HCT116 (cell line): ENCODE results near the gene PPP3CB. TPM values are rescaled to one million over a fixed set of nuclear protein-coding genes. Genes with fewer than 3 reads are reported as not detected.

Source experiments
- ATAC-seq: fragments of 200-7000 bp; cut with Tn5 transposase; 2 replicates; pipeline ENCODE4 v1.9.1; 2020; ENCODE audit warnings: mild to moderate bottlenecking, moderate library complexity
- BruUV-seq: library from RNA; stranded (reverse); fragments of 400-500 nt; replicated peaks from 2 replicates; lab custom pipeline; 2021; lab: Mats Ljungman, UMichigan
- CTCF ChIA-PET: fragments of 300-600 bp; sonication (Branson Sonifier 250); formaldehyde crosslinking; loops from one replicate; lab custom pipeline; 2021; ENCODE audit warnings: antibody characterized with exemption; lab: Charles Lee
- POLR2A ChIA-PET: fragments of 300-600, 350-600 bp; sonication (Branson Sonifier 250); formaldehyde crosslinking; loops from one replicate; lab custom pipeline; 2021; ENCODE audit warnings: antibody characterized with exemption; lab: Charles Lee
- RAD21 ChIA-PET, 2 experiments: fragments of 300-600 bp; sonication (Branson Sonifier 250); formaldehyde crosslinking; loops; one replicate each; lab custom pipeline; 2023; ENCODE audit warnings: low total read pairs in 2 of 2; ENCODE audit not compliant: uncharacterized antibody in 2 of 2, unreplicated experiment in 2 of 2, low non-redundant PET in 1 of 2; lab: Charles Lee
- DNase-seq: peaks from one replicate; pipeline ENCODE4 v3.0.0-alpha.2; 2010; ENCODE audit warnings: low read depth, low spot score
- H2AFZ ChIP-seq: fragments of 200-600 bp; shearing (Covaris generic), sonication (generic); 2 replicates; pipeline ENCODE4 v1.6.1; 2017; ENCODE audit warnings: low read depth, mixed run types, mixed read lengths, antibody characterized with exemption, low read length; ENCODE audit not compliant: poor library complexity, severe bottlenecking
- H3K27ac ChIP-seq: 2 replicates; pipeline ENCODE4 v1.5.1; 2012; ENCODE audit warnings: low read depth, low read length
- H3K27me3 ChIP-seq: fragments of 200-600 bp; sonication (generic); 2 replicates; pipeline ENCODE4 v1.6.1; 2016; ENCODE audit warnings: mixed run types, low read length, mixed read lengths; ENCODE audit not compliant: insufficient read depth
- H3K36me3 ChIP-seq, 2 experiments: fragments of 200-500 bp in 1 of 2; fragments of 200-600 bp in 1 of 2; sonication (Bioruptor generic) in 1 of 2; sonication (generic) in 1 of 2; 2 replicates each; pipeline versions ENCODE4 v1.5.1 to v1.6.1; 2014 to 2016; ENCODE audit warnings: low read length in 2 of 2, inconsistent platforms in 1 of 2, mixed read lengths in 1 of 2, mixed run types in 1 of 2; ENCODE audit not compliant: insufficient read depth in 2 of 2, control insufficient read depth in 1 of 2
- H3K4me1 ChIP-seq, 2 experiments: fragments of 200-600 bp in 1 of 2; sonication (generic) in 1 of 2; 2 replicates each; pipeline versions ENCODE4 v1.5.1 to v1.6.1; 2012 to 2017; ENCODE audit warnings: low read length in 2 of 2, inconsistent platforms in 1 of 2, mild to moderate bottlenecking in 1 of 2, mixed read lengths in 1 of 2, mixed run types in 1 of 2, moderate library complexity in 1 of 2; ENCODE audit not compliant: insufficient read depth in 2 of 2, control insufficient read depth in 1 of 2
- H3K4me2 ChIP-seq: fragments of 200-600 bp; sonication (generic); 2 replicates; pipeline ENCODE4 v1.6.1; 2017; ENCODE audit warnings: mixed run types, low read length, mixed read lengths
- H3K4me3 ChIP-seq, 2 experiments: fragments of 200-600 bp in 1 of 2; sonication (generic) in 1 of 2; replicated peaks in 1 of 2; 2 replicates each; pipeline ENCODE4 v1.5.1; 2011 to 2016; ENCODE audit warnings: low read length in 2 of 2, control low read depth in 1 of 2, low read depth in 1 of 2, mild to moderate bottlenecking in 1 of 2, mixed read lengths in 1 of 2, mixed run types in 1 of 2
- H3K79me2 ChIP-seq: fragments of 200-600 bp; sonication (generic); 2 replicates; pipeline ENCODE4 v1.6.1; 2017; ENCODE audit warnings: mild to moderate bottlenecking, mixed run types, low read length, moderate library complexity, mixed read lengths; ENCODE audit not compliant: insufficient read depth
- H3K9ac ChIP-seq: fragments of 200-600 bp; sonication (generic); 2 replicates; pipeline ENCODE4 v1.6.1; 2016; ENCODE audit warnings: low read length, mixed read lengths
- H3K9me2 ChIP-seq: fragments of 200-600 bp; sonication (generic), shearing (Covaris generic); 2 replicates; pipeline ENCODE4 v1.6.1; 2017; ENCODE audit warnings: mixed run types, mild to moderate bottlenecking, moderate library complexity; ENCODE audit not compliant: insufficient read depth
- H3K9me3 ChIP-seq, 2 experiments: fragments of 200-500 bp in 1 of 2; fragments of 200-600 bp in 1 of 2; sonication (Bioruptor generic) in 1 of 2; sonication (generic) in 1 of 2; 2 replicates each; pipeline ENCODE4 v1.6.1; 2014 to 2017; ENCODE audit warnings: low read length in 2 of 2, mixed read lengths in 2 of 2, inconsistent platforms in 1 of 2, low read depth in 1 of 2, mild to moderate bottlenecking in 1 of 2, mixed run types in 1 of 2, moderate library complexity in 1 of 2; ENCODE audit not compliant: control insufficient read depth in 1 of 2, insufficient read depth in 1 of 2
- H4K20me1 ChIP-seq: fragments of 200-600 bp; sonication (generic), shearing (Covaris generic); 2 replicates; pipeline ENCODE4 v1.6.1; 2017; ENCODE audit warnings: mixed run types, mild to moderate bottlenecking, moderate library complexity; ENCODE audit not compliant: insufficient read depth
- ATF3 ChIP-seq: IDR thresholded peaks from 2 replicates; pipeline ENCODE4 v1.6.1; 2012
- CBX3 ChIP-seq: IDR thresholded peaks from 2 replicates; pipeline ENCODE4 v1.6.1; 2012; ENCODE audit warnings: low read depth
- CEBPB ChIP-seq: IDR thresholded peaks from 2 replicates; pipeline ENCODE4 v1.6.1; 2012; ENCODE audit warnings: low read depth
- CTCF ChIP-seq, 3 experiments: fragments of 200-600 bp in 1 of 3; sonication (generic) in 1 of 3; IDR thresholded peaks in 2 of 3; conservative IDR thresholded peaks in 1 of 3; 2 replicates each; pipeline ENCODE4 v1.5.1; 2012 to 2017; ENCODE audit warnings: low read depth in 2 of 3, low read length in 2 of 3, antibody characterized with exemption in 1 of 3, borderline replicate concordance in 1 of 3, control low read depth in 1 of 3, mild to moderate bottlenecking in 1 of 3, mixed read lengths in 1 of 3, mixed run types in 1 of 3, moderate library complexity in 1 of 3; ENCODE audit not compliant: insufficient read depth in 1 of 3
- EGR1 ChIP-seq: IDR thresholded peaks from 2 replicates; pipeline ENCODE4 v1.6.1; 2012; ENCODE audit warnings: low read depth
- ELF1 ChIP-seq: IDR thresholded peaks from 2 replicates; pipeline ENCODE4 v1.6.1; 2012; ENCODE audit warnings: low read depth, borderline replicate concordance
- EZH2phosphoT487 ChIP-seq: fragments of 200-600 bp; IDR thresholded peaks from 2 replicates; pipeline ENCODE4 v1.6.1; 2018; ENCODE audit warnings: antibody characterized with exemption, borderline replicate concordance
- FOSL1 ChIP-seq: IDR thresholded peaks from 2 replicates; pipeline ENCODE4 v1.6.1; 2012; ENCODE audit warnings: low read depth
- JUND ChIP-seq: IDR thresholded peaks from 2 replicates; pipeline ENCODE4 v1.6.1; 2012
- MAX ChIP-seq: IDR thresholded peaks from 2 replicates; pipeline ENCODE4 v1.6.1; 2012
- POLR2A ChIP-seq: IDR thresholded peaks from 2 replicates; pipeline ENCODE4 v1.7.0; 2011; ENCODE audit warnings: borderline replicate concordance; ENCODE audit not compliant: insufficient read depth, insufficient read length; ENCODE audit errors: extremely low read depth
- POLR2AphosphoS5 ChIP-seq: IDR thresholded peaks from 2 replicates; pipeline ENCODE4 v1.6.1; 2011; ENCODE audit warnings: mild to moderate bottlenecking, low read depth, low read length, moderate library complexity
- RAD21 ChIP-seq: IDR thresholded peaks from 2 replicates; pipeline ENCODE4 v1.6.1; 2012; ENCODE audit warnings: low read depth, mild to moderate bottlenecking
- SIN3A ChIP-seq: IDR thresholded peaks from 2 replicates; pipeline ENCODE4 v1.6.1; 2012; ENCODE audit warnings: low read depth
- SP1 ChIP-seq: IDR thresholded peaks from 2 replicates; pipeline ENCODE4 v1.6.1; 2012; ENCODE audit warnings: low read depth
- SRF ChIP-seq: IDR thresholded peaks from 2 replicates; pipeline ENCODE4 v1.6.1; 2012; ENCODE audit warnings: low read depth
- YY1 ChIP-seq: IDR thresholded peaks from 2 replicates; pipeline ENCODE4 v1.6.1; 2011; ENCODE audit warnings: low read length, low read depth, moderate library complexity, mild to moderate bottlenecking; ENCODE audit not compliant: insufficient replicate concordance; ENCODE audit errors: extremely low read depth
- ZBTB33 ChIP-seq: IDR thresholded peaks from 2 replicates; pipeline ENCODE4 v1.6.1; 2011; ENCODE audit warnings: mild to moderate bottlenecking, low read length, moderate library complexity; ENCODE audit not compliant: insufficient replicate concordance; ENCODE audit errors: extremely low read depth
- ZFX ChIP-seq: fragments of 450-650 bp; IDR thresholded peaks from 2 replicates; pipeline ENCODE4 v1.6.1; 2017
- ZNF274 ChIP-seq: fragments of 200-500 bp; sonication (Bioruptor generic); IDR thresholded peaks from 2 replicates; pipeline ENCODE4 v1.6.1; 2014; ENCODE audit warnings: mild to moderate bottlenecking, low read depth, low read length, inconsistent platforms
- intact Hi-C: fragments of 100-400 bp; cut with micrococcal nuclease; formaldehyde crosslinking; loops from 2 replicates; pipeline ENCODE4 v1.10.0; 2022
- total RNA-seq: library from RNA; stranded (reverse); gene quantifications from one replicate; pipeline ENCODE4 v1.2.1, GENCODE V29; 2021; ENCODE audit not compliant: unreplicated experiment

The PPP3CB gene
- total RNA-seq, 1 experiment from 2014 or later: 32.0 TPM

GRCh38 chr10:73471226-73471625, 24.6 kb downstream of the PPP3CB start:
- POLR2A ChIA-PET: no interaction called here

More at GRCh38 chr10:73471226-73471625, 24.6 kb downstream of the PPP3CB start:
- TF ChIP-seq CTCF (IDR thresholded peaks at IDR 0.05 in 2 of 3, conservative IDR thresholded peaks at IDR 0.05 in 1 of 3; ENCODE audit: borderline replicate concordance in 1 of 3, insufficient read depth in 1 of 3, low read depth in 2 of 3, low read length in 2 of 3): no peak
- TF ChIP-seq YY1: no peak
- TF ChIP-seq ZFX: no peak
- no peak for TF ChIP-seq SIN3A
- no peak for TF ChIP-seq EZH2phosphoT487
- no peak for TF ChIP-seq RAD21
- no peak for TF ChIP-seq POLR2AphosphoS5
- no peak for TF ChIP-seq ZNF274
- no peak for TF ChIP-seq JUND
- TF ChIP-seq POLR2A: no peak
- no peak for TF ChIP-seq ZBTB33
- TF ChIP-seq SRF: no peak
- no peak for TF ChIP-seq CEBPB
- TF ChIP-seq EGR1: no peak
- TF ChIP-seq MAX: no peak
- no peak for TF ChIP-seq ELF1
- no peak for TF ChIP-seq ATF3
- no peak for TF ChIP-seq FOSL1
- TF ChIP-seq SP1: no peak
- TF ChIP-seq CBX3: no peak
- no peak overlapping the region for H3K9ac ChIP-seq
- no peaks in the 10 kb centered on the region for H3K9me3 ChIP-seq
- no peak overlapping the region for H2AFZ ChIP-seq
- no peaks in the 10 kb centered on the region for H3K27me3 ChIP-seq
- no peaks in the 10 kb centered on the region for H3K9me2 ChIP-seq
- H3K4me3 ChIP-seq: no peak overlapping the region
- intact Hi-C loops: no loop called here
- ATAC-seq: no peak
- no peaks in the 10 kb centered on the region for H3K4me1 ChIP-seq
- H3K4me2 ChIP-seq: no peak overlapping the region
- ChIA-PET RAD21 (no interaction called here), CTCF (no interaction called here)
- H3K79me2 ChIP-seq: no peaks in the 10 kb centered on the region
- no peaks in the 10 kb centered on the region for H4K20me1 ChIP-seq
- H3K27ac ChIP-seq: no peak overlapping the region
- no TSS peak for BruUV-seq
- H3K36me3 ChIP-seq: peaks cover 12 to 25% of the 10 kb centered on the region in 2 experiments; a peak in 3 of 4 replicates
- no peak for DNase-seq
